ENCODE results near the gene COQ8B.

- TF ChIP-seq CTCF (IDR thresholded peaks at IDR 0.05) (no peak), POLR2A (IDR thresholded peaks at IDR 0.05) (no peak)
Observed at GRCh38 chr19:40658031-40658430, 58.7 kb downstream of the COQ8B start.

Measured in upper lobe of left lung (tissue), 4 donors.